ENCODE data around the gene METTL15.

GRCh38 chr11:28071305-28071704, 36.9 kb upstream of the METTL15 start:
- no peak for TF ChIP-seq TAF1 (IDR thresholded peaks at IDR 0.05; ENCODE audit: borderline replicate concordance, insufficient read depth, low read length)
- TF ChIP-seq SIN3A (IDR thresholded peaks at IDR 0.05; ENCODE audit: borderline replicate concordance, insufficient read depth, low read length): no peak
- TF ChIP-seq POLR2AphosphoS5 (IDR thresholded peaks at IDR 0.05; ENCODE audit: low read depth, low read length): no peak
- TF ChIP-seq REST (IDR thresholded peaks at IDR 0.05; ENCODE audit: insufficient read depth in 1 of 2, low read depth in 2 of 2, low read length in 2 of 2): no peak
